ENCODE results near the gene IVNS1ABP.

Gene IVNS1ABP

GRCh38 chr1:185249563-185249962, 67.5 kb downstream of the IVNS1ABP start:
- no peaks in the 10 kb centered on the region for H3K36me3 ChIP-seq (ENCODE audit: control insufficient read depth, insufficient read depth, low read length)
- TF ChIP-seq, protein P1, sequence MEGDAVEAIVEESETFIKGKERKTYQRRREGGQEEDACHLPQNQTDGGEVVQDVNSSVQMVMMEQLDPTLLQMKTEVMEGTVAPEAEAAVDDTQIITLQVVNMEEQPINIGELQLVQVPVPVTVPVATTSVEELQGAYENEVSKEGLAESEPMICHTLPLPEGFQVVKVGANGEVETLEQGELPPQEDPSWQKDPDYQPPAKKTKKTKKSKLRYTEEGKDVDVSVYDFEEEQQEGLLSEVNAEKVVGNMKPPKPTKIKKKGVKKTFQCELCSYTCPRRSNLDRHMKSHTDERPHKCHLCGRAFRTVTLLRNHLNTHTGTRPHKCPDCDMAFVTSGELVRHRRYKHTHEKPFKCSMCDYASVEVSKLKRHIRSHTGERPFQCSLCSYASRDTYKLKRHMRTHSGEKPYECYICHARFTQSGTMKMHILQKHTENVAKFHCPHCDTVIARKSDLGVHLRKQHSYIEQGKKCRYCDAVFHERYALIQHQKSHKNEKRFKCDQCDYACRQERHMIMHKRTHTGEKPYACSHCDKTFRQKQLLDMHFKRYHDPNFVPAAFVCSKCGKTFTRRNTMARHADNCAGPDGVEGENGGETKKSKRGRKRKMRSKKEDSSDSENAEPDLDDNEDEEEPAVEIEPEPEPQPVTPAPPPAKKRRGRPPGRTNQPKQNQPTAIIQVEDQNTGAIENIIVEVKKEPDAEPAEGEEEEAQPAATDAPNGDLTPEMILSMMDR (IDR thresholded peaks at IDR 0.05; ENCODE audit: insufficient read depth, low read length, poor library complexity, severe bottlenecking): no peak
- no peak for DNase-seq (ENCODE audit: extremely low read depth, insufficient read length)
- no peak overlapping the region for H3K4me3 ChIP-seq (replicated peaks; ENCODE audit: low read depth, low read length)
- H3K27me3 ChIP-seq (replicated peaks; ENCODE audit: control insufficient read depth, insufficient read depth, low read length): no peaks in the 10 kb centered on the region

All from GM06990 (cell line).